ENCODE data around the gene CYP2C19.
"Not testable (repeated sequence)": the region's sequence is repeated elsewhere in the genome, so short reads cannot be mapped to it uniquely, and the experiment has no call there.

CYP2C19 gene

GRCh38 chr10:94879214-94879613 lies 116.7 kb downstream of the CYP2C19 start:
- no peak for DNase-seq (ENCODE audit: low read depth in 2 of 2)

DNA sequence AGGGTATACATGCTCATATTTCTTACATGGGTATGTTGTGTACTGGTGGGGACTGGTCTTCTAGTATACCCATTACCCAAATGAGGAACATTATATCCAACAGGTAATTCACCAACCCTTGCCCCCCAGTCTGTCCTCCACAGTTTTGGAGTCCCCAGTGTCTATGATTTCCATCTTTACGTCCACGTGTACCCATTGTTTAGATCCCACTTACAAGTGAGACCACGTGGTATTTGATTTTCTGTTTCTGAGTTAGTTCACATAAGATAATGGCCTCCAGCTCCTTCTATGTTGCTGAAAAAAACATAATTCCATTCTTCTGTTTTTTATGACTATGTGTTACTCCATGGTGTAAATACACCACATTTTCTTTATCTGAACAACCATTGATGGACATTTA lies 126.6 kb downstream of the CYP2C19 start:
- no peak for DNase-seq (ENCODE audit: low read depth in 2 of 2)

- DNase-seq (ENCODE audit: low read depth in 2 of 2) = no peak
Measured at GRCh38 chr10:94890264-94891022, 128.0 kb downstream of the CYP2C19 start.

- not testable (repeated sequence) for DNase-seq (ENCODE audit: low read depth in 2 of 2)
Measured at GRCh38 chr10:94898414-94898813, 135.9 kb downstream of the CYP2C19 start.

- DNase-seq (ENCODE audit: low read depth in 2 of 2) = no peak
Measured at GRCh38 chr10:94902080-94902479, 139.6 kb downstream of the CYP2C19 start.

GRCh38 chr10:94902570-94902969 lies 140.1 kb downstream of the CYP2C19 start:
- no peak for DNase-seq (ENCODE audit: low read depth in 2 of 2)
